SHP77 treated with DMSO at 0.1 percent for 48 hours (cell line): Measurements from ENCODE around the gene SRL.
A peak's percentile ranks its signal among the peaks of the same experiment; 100 is the strongest.

Experiments used
- DNase-seq: peaks from one replicate; lab custom pipeline; 2025; lab: John Stamatoyannopoulos, UW

Gene SRL

GRCh38 chr16:4241928-4242283, at the start of gene SRL:
SRL (minus strand) TSS chr16:4242080; CDS start chr16:4242067, 13 bp downstream.
- peak; percentile 60 for DNase-seq

- no peak for DNase-seq
Observed at GRCh38 chr16:4290236-4290830, 48.5 kb upstream of the SRL start.

GRCh38 chr16:4288148-4288921, 46.5 kb upstream of the SRL start:
- DNase-seq: peak; percentile 62

- peak; percentile 50 for DNase-seq
Observed at GRCh38 chr16:4285167-4285566, 43.3 kb upstream of the SRL start.

- DNase-seq: no peak
Observed at GRCh38 chr16:4283939-4284338, 42.1 kb upstream of the SRL start.

GRCh38 chr16:4283441-4283840, 41.6 kb upstream of the SRL start:
- DNase-seq: no peak

- no peak for DNase-seq
Observed at GRCh38 chr16:4280625-4281024, 38.7 kb upstream of the SRL start.

GRCh38 chr16:4277987-4278513, 36.2 kb upstream of the SRL start:
- no peak for DNase-seq

- no peak for DNase-seq
Observed at GRCh38 chr16:4275861-4276260, 34.0 kb upstream of the SRL start.

- no peak for DNase-seq
Observed at GRCh38 chr16:4273858-4274311, 32.0 kb upstream of the SRL start.

GRCh38 chr16:4272114-4272956, 30.5 kb upstream of the SRL start:
- DNase-seq: no peak

GRCh38 chr16:4271176-4272113, 29.6 kb upstream of the SRL start:
- peak; percentile 80 for DNase-seq

GRCh38 chr16:4270595-4270994, 28.7 kb upstream of the SRL start:
- DNase-seq: no peak

GRCh38 chr16:4270091-4270490, 28.2 kb upstream of the SRL start:
- no peak for DNase-seq

GRCh38 chr16:4266372-4266771, 24.5 kb upstream of the SRL start:
- no peak for DNase-seq

- DNase-seq: no peak
Observed at GRCh38 chr16:4265676-4266075, 23.8 kb upstream of the SRL start.

GRCh38 chr16:4264546-4264945, 22.7 kb upstream of the SRL start:
- DNase-seq: no peak

- no peak for DNase-seq
Observed at GRCh38 chr16:4263504-4264436, 21.9 kb upstream of the SRL start.

GRCh38 chr16:4262303-4262835, 20.5 kb upstream of the SRL start:
- DNase-seq: no peak

GRCh38 chr16:4261557-4262172, 19.8 kb upstream of the SRL start:
- DNase-seq: no peak
